ENCODE results near the gene PGC. TPM values are rescaled to one million over a fixed set of nuclear protein-coding genes. Genes with fewer than 3 reads are reported as not detected.
"Not testable (repeated sequence)": the region's sequence is repeated elsewhere in the genome, so short reads cannot be mapped to it uniquely, and the experiment has no call there.

PGC gene
- total RNA-seq, 1 donor from 2014 or later, result 0.27 TPM

- DNase-seq (ENCODE audit: low spot score), result no peak
- no peak for ATAC-seq
- intact Hi-C loops (cut with DNase I), result no loop called here
These were observed 32.1 kb upstream of the PGC start for GRCh38 chr6:41779336-41779735.

DNA sequence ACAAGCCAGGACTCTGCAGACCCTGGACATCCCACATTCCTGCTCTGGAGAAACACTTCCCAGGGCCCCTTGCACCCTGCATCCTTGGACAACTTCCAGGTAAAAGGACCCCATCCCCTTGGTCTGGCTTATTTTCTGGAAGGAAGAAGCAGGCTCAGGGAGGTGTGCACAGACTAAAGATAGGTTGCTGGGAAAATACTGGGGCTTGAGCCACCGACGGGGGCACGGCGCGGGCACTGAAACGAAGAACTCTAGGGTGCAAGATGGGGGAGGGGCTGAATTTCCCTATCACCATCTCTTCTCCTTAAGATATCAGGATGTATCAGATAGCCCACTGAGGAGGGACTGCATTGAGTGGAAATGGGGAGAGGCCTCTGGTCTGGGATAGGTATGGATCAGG lies 31.7 kb upstream of the PGC start:
- ATAC-seq (no peak), DNase-seq (ENCODE audit: low spot score) (no peak)
- intact Hi-C loops (cut with DNase I), result no loop called here

GRCh38 chr6:41777551-41778285 lies 30.5 kb upstream of the PGC start:
- intact Hi-C loops (cut with DNase I), result no loop called here
- ATAC-seq (no peak), DNase-seq (ENCODE audit: low spot score) (no peak)

DNA sequence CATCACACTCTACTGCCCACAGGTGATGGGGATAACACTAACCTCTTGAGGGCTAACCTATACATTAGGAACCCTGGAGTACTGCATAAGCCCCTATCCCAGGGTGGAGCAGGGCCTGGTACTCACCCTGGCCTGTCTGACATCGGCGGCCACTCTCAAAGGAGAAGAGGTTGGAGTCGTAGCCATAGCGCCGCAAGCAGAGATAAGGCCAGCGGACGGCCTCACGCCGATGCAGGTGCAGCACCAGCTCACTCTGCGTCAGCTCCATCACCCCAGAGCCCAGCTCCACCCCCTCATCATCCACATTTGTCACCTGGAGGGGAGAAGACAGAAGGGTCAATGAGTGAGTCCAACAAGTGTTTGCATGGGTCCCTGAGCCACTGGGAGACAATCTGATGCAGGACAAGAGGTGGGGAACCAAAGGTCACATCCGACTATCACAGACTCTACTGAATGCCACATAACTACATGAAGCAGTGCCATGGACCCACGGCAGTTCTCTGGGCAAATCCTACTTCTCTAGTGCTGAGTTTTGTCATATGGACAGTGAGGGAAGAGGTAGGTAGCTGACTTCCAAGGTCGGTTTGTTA lies 28.2 kb upstream of the PGC start:
- ATAC-seq (no peak), DNase-seq (ENCODE audit: low spot score) (no peak)
- intact Hi-C loops (cut with DNase I), result no loop called here

GRCh38 chr6:41774841-41775240 lies 27.6 kb upstream of the PGC start:
- DNase-seq (ENCODE audit: low spot score) (no peak), ATAC-seq (no peak)
- intact Hi-C loops (cut with DNase I), result no loop called here

GRCh38 chr6:41771058-41771983 lies 24.1 kb upstream of the PGC start:
- DNase-seq (ENCODE audit: low spot score), result no peak
- ATAC-seq, result no peak
- intact Hi-C loops (cut with DNase I), result no loop called here

DNA sequence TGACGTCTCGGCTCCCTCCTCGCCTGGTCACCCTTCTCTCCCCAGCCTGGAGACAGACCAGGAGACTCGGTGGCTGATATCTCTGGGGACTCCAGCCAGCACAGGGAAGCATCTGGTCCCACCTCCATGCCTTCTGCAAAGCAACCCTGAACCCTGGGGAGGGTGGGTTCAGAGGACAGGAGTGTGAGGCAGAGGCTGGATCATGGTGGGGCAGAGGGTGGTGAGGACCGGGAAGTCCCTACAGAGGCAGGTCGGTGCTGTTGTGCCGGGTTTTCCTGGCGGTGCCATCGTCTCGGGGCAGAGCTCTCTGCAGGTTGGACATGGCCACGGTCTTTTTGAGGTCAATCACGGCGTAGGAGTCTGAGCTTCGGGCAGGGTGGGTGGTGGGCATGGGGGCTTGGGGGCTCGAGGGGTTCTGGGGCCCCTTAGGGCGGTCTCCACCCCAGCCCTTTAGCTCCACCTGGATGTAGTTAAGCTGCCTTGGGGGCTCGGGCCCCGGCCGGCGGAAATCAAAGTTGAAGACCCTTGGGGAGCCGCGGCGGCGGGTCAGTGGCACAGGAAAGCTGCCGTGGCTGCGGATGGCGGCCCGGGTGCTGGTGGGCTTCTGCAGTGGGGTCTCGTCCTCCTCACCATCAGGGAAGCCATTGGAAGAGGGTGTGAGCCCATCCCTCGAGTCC lies 23.3 kb upstream of the PGC start:
- DNase-seq (ENCODE audit: low spot score) (no peak), ATAC-seq (no peak)
- intact Hi-C loops (cut with DNase I), result no loop called here

- no peak for ATAC-seq
- DNase-seq (ENCODE audit: low spot score), result no peak
- intact Hi-C loops (cut with DNase I), result no loop called here
These were observed 22.2 kb upstream of the PGC start for GRCh38 chr6:41769376-41769775.

GRCh38 chr6:41768545-41769308 lies 21.5 kb upstream of the PGC start:
- ATAC-seq (no peak), DNase-seq (ENCODE audit: low spot score) (no peak)
- intact Hi-C loops (cut with DNase I), result no loop called here

- DNase-seq (ENCODE audit: low spot score) (no peak), ATAC-seq (peak; percentile 73)
These were observed 20.1 kb upstream of the PGC start for GRCh38 chr6:41767112-41767833.

GRCh38 chr6:41766043-41766664 lies 19.0 kb upstream of the PGC start:
- DNase-seq (ENCODE audit: low spot score); ATAC-seq; intact Hi-C loops (cut with DNase I): not testable (repeated sequence)

More at GRCh38 chr6:41767112-41767833, 20.1 kb upstream of the PGC start:
- intact Hi-C loops (cut with DNase I), result no loop called here

GRCh38 chr6:41763470-41763869 lies 16.3 kb upstream of the PGC start:
- no peak for ATAC-seq
- intact Hi-C loops (cut with DNase I), result no loop called here
- DNase-seq (ENCODE audit: low spot score), result no peak

- ATAC-seq, result no peak
- DNase-seq (ENCODE audit: low spot score), result no peak
- intact Hi-C loops (cut with DNase I), result no loop called here
These were observed 12.8 kb upstream of the PGC start for GRCh38 chr6:41759905-41760579.

DNA sequence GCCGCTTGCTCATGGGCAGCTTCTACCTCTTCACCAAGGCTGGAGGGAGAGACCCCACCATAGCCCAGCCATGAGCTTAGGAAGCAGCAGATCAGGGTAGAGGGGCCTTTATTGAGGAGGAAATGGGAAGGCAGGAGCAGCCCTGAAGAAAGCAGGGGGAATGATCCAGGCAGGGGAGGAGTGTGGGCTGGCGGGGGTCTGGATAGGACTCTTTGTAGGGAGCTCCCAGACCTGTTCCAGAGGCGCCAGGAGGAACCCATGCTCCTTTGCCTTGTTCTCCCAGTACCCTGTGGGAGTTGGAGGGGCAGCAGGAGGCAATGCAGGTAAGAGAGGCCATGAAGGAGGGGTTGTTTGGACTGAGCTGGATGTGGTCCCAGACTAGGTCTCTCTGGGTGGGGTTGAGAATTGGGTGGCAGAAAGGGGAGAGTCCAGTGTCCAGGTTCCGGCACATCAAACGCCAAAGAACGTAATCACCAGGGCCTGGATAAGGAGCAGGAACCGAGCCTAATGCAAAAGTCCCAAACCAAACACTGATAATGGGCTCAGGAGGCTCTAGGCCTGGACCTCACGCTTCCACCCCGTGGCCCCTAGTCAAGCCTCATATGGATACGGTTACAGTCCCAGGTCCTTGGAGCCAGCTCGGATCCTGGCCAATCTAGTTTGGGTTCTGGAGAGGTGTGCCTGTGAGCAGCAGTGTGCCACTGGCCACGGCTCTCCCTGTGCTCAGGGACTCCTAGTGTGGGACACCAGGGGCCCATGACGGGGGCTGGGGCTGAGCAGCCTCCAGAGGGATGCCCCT lies 12.1 kb upstream of the PGC start:
- ATAC-seq (no peak), DNase-seq (ENCODE audit: low spot score) (no peak)

GRCh38 chr6:41758641-41759035 lies 11.4 kb upstream of the PGC start:
- no peak for DNase-seq (ENCODE audit: low spot score)
- no peak for ATAC-seq
- intact Hi-C loops (cut with DNase I), result no loop called here

More for the DNA sequence above, 12.1 kb upstream of the PGC start:
- intact Hi-C loops (cut with DNase I), result no loop called here

GRCh38 chr6:41757931-41758640 lies 10.9 kb upstream of the PGC start:
- ATAC-seq, result no peak
- intact Hi-C loops (cut with DNase I), result no loop called here

More at GRCh38 chr6:41757931-41758640, 10.9 kb upstream of the PGC start:
- DNase-seq (ENCODE audit: low spot score), result no peak
